NCI-H2171 (cell line): ENCODE data around the gene MAST4.
"Not testable (repeated sequence)": the region's sequence is repeated elsewhere in the genome, so short reads cannot be mapped to it uniquely, and the experiment has no call there.

Source experiments
- DNase-seq: peaks from one replicate; lab custom pipeline; 2025; lab: John Stamatoyannopoulos, UW

Gene MAST4

DNA sequence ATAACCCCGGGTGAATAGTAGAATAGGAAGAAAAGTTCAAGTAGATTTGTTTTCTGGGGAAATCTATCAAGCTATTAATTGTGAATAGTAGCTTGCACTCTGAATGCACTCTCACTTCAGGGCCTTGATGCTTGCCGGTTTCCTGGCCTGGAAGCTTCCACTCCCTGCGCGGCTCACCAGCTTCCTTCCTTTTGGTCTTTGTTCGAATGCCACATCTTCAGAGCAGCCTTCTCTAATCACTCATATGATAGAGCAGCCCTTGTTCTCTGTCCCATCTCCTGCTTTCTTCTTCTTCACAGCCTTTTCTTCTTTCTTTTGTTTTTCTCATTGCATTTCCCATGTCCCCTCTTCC lies 146.7 kb downstream of the MAST4 start:
- DNase-seq: no peak

DNA sequence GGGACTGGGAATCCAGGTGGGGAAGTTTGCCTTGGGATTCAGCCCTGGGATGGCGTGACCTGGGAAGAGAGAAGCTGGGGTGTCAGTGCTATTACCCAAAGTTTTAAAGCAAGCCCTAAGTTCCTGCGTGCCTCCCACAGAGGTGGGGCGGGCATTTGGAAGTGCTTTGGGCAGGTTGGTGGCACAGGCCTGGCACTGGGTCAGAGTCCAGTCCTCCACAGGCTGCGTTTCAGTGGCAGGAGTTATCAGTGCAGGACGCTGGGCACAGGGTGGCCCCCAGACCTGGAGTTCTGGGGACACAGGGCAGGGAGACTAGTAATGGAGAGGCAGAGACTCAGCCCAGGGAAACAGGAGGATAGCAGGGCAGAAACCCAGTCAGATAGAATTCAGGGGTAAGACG lies 147.2 kb downstream of the MAST4 start:
- DNase-seq: no peak

DNA sequence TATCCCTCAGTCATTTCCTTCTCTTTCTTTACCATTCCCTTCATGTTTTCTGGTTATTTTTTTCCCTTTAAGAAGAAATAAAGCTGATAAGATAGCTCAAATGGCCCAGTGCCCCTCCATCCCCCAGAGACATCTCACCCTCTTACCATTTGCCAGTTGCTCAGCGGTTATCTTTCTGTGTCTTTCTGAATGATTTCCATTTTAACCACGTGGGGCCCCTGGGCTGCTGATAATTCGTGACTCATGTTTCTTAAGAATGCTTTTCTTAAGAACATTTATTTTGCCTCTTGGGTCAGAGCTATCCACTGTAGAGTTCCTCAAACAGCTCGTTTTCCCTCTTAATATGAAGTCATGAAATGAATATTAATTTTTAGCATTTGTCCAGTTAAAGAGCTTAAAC lies 147.8 kb downstream of the MAST4 start:
- DNase-seq: no peak

- no peak for DNase-seq
Measured at GRCh38 chr5:66745297-66745696, 149.1 kb downstream of the MAST4 start.

DNA sequence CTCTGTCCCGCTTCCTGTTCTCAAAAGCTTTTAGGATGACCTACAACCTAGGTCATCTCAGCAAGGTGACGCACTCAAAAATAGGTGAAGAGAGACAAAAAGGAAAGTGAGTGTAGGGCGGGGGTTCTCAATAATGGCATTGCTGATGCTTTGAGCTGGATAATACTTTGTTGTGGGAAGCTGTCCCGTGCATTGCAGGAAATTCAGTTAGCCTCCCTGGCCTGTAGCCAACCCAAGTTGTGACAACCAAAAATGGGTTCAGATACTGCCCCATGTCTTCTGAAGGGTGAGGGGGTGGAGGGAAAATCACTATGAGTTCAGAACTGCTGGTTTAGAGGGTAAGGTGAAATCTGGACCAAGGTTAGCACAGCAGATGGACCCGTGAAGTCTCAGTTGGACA lies 151.4 kb downstream of the MAST4 start:
- DNase-seq: no peak

GRCh38 chr5:66752668-66753067 lies 156.5 kb downstream of the MAST4 start:
- not testable (repeated sequence) for DNase-seq

GRCh38 chr5:66757219-66757833 lies 161.1 kb downstream of the MAST4 start:
- DNase-seq: peak; percentile 27

DNA sequence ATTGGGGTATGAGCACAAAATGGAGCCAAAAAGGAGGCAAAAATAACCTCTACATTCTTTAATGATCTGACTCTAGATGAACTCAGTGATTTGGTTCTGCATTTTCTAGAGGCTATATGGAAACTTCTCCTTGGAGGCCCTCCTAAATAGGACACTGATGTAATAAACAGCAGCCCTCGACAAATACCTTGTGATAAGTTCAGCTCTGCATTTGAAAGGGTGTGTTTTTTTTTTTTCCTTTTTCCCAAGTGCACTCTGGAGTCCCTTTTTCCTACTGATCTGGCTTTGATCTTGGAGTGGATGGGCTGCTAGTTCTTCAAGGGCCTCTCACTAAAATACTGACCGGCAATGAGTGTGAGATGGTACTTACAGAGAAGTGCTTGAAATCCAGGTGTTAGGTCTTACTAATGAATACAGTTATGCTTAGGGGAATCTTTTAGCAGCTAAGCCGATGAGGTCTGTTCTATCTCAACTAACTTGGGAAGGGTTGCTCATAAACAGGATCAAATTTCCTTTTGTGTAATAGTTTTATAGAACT lies 161.7 kb downstream of the MAST4 start:
- DNase-seq: no peak

GRCh38 chr5:66769030-66769733 lies 173.0 kb downstream of the MAST4 start:
- DNase-seq: no peak

- peak; percentile 55 for DNase-seq
Measured at GRCh38 chr5:66769839-66770617, 173.8 kb downstream of the MAST4 start.

- no peak for DNase-seq
Measured at GRCh38 chr5:66777868-66778267, 181.7 kb downstream of the MAST4 start.

GRCh38 chr5:66779528-66779927 lies 183.3 kb downstream of the MAST4 start:
- no peak for DNase-seq

DNA sequence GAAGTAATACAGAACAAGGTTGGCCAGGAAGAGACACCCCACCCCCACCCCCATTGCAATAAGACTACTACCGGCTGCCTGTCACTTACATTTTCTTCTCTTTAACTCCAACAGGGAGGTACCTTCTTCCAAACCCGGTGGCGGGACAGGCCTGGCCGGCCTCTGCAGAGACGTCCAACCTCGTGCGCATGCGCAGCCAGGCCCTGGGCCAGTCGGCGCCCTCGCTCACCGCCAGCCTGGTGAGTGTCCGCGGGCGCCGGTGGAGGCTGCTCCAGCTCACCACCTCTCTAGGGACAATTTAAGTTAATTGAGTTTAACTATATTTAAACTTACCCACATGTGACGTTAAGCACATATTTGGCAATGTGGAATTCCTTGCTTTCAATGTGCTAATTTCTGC lies 192.4 kb downstream of the MAST4 start:
- DNase-seq: no peak

DNA sequence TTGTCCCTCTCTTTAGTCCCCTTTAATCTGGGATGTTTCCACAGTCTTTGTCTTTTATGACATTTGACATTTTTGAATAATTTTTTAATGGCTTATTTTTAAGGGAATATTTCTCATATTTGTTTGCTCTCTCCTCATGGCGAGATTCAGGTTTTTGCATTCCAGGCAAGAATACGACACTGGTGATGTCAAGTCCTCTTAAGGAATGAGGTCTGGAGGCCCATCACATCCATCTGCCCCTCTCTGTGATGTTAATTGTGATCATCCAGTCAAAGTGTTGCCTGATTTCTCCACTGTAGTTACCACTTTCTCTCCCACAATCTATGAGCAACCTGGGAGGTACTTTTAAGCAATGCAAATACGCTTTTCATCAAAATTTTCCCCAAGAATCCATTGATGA lies 193.2 kb downstream of the MAST4 start:
- DNase-seq: no peak

DNA sequence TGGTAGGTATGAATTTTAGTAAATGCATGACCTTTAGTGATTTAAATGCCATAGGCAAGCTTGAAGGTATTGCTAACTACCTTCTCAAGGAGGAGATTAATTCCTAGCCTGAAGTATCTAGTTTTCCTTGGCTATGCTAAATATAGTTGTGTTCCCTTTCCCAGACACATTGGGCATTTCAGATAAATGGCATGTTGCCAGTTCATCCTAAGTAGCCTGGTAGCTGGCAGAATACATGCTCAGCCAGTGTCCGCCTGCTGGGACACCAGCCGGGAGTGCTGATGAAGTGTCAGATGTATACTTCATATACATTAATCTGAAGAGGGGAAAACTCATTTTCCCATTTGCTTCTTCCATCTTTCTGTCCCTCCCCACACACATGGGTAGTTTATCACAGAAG lies 196.9 kb downstream of the MAST4 start:
- no peak for DNase-seq

- no peak for DNase-seq
Measured at GRCh38 chr5:66795682-66796081, 199.5 kb downstream of the MAST4 start.

DNA sequence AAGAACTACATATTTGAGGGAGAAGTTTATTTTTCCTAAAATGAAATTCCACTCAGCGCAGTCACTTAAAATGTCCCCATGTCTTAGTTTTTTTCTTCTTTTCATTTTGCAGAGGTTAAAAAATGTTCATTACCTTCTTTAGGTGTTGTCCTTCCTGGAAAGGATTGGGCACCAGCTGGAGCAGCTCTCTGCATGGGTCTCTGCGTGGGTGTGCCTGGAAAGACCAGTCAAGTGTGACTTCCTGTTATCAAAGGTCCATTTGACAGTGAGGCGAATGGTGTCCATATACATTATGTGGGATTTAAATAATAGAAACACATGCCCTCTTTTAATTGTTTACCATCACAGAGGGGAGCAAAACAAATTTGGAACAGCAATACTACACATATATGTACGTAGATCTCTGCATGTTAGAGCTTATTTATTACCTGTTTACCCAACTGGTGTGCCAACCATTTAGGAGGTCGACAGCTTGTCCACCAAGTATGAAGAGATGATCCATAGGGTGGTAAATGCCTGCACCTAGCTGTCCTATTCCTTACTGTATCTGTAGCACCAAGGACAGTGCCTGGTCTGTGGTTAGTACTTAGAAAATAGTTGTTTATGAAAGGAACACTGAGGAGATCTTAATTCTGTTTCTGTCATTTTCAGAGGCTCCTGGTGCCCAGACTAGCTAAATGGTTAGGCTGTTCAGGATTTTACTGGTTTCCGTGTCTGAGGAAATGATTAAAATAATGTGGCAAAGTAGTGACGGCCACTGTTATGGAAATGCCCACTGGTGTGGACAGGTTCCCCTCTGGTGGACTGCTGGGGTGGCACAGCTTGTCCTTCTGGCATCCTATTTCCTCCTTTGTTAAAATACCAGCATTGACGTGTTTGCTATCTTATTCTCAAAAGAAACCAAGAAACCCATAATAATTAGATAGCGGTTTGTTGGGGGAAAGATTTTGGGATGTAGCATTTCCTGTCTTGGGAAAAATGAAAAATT lies 200.4 kb downstream of the MAST4 start:
- no peak for DNase-seq

DNA sequence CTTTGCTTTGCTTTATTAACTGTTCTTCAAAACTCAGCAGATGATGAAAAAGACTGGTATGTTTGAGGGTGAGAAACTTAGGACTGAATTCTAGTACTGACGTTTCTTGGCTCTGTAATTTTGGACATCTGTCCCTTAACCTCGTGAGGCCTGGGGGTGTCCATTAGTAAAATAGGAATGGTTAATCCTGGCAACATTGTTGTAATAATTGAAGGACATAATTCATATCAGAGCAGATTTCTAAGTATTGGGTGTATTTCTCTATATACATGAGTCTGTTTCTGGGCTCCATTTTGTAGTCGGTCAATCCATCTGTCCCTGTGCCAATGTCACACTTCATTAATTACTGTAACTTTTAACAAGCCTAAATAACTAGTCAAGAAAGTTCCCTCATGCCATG lies 206.7 kb downstream of the MAST4 start:
- no peak for DNase-seq

DNA sequence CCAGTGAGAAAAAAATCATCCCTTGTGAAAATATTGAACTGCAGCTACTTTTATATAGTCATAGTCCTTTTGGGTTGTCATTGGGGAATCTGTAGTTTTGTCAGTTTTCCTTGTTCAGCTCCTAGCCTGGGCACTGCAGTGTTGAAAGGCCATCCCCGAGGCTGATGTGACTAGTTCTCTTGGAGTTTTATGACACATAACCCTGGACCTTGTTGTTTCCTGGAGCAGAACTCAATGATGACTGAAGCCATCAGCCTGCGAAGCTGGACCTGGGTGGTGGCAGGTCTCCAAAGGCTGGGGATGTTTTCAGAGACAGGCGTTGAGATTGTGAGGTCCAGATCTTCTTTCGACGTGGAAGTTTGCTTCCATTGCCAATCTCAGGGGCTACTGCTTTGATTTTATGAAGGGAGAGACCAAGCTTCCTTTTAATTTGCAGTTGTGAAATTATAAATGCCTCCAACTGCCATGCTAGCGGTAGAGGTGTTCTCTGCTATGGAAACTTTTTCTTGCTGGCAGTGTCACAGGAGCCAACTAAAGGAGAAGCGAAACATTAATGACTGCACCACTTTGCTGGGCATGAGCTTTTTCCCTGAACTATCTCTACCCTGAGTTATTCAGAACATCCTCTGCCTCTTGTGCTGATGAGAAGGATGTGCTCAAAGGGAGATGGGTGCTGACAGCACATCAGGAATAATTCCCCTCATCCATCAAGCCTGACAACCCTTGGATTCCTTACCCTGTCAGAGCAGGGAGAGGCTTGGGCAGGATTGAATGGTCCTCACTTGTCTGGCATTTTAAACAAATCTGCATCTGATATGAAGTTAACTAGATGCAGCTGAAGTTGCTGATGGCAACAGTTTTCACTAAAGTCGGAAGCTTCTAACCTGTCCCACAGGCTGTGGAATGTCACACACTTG lies 209.6 kb downstream of the MAST4 start:
- DNase-seq: no peak

DNA sequence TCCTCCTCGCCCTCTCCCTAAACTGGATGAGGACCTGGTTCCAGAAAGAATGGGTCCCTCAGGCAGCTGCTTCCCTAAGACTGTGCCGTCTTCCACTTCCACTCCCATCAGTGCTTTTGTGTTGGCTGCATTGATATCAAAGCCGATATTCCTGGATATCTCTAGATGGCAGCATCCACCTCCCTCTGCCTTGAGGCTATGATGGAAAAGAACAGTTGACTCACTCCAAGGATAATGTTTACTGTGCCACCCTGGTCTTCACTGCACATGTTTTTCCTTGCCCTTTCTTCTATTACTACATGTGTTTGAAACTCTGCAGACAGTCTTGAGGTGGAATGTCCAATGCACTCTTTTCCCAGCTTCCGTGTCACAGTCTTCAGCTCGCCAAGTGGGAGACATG lies 211.6 kb downstream of the MAST4 start:
- no peak for DNase-seq

GRCh38 chr5:66808663-66809062 lies 212.5 kb downstream of the MAST4 start:
- DNase-seq: no peak
